Gastroesophageal sphincter (tissue), 2 donors: Measurements from ENCODE around the gene PMPCB.

Experiments
- EP300 ChIP-seq: sonication (generic); formaldehyde crosslinking; IDR thresholded peaks from one replicate; pipeline ENCODE4 v1.6.1; 2017; ENCODE audit warnings: antibody characterized with exemption, mild to moderate bottlenecking
- POLR2AphosphoS5 ChIP-seq: sonication (generic); formaldehyde crosslinking; IDR thresholded peaks from one replicate; pipeline ENCODE4 v1.6.1; 2017; ENCODE audit warnings: antibody characterized with exemption

GRCh38 chr7:103348452-103348851 lies 51.2 kb downstream of the PMPCB start:
- TF ChIP-seq EP300: no peak
- no peak for TF ChIP-seq POLR2AphosphoS5
